ENCODE results near the gene KCNIP1.

DNA sequence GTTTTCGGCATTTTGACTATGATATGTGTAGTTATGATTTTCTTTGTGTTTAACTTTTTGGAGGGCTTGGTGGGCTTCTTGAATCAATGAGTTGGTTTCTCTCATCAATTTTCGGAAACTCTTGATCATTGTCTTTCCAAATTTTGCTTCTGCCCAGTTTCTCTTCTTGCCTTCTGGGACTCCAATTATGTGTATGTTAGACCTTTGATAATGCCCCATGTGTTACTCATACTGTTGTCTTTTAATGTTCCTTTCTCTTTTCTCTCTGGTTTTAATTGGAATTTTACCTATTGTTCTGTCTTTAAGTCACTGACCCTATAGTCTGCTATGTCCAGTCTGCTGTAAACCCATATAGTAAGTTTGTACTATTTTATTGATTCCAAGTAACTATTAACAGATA lies 41.5 kb downstream of the KCNIP1 start:
- TF ChIP-seq POLR2A (IDR thresholded peaks at IDR 0.05) = no peak
- TF ChIP-seq, protein P1, sequence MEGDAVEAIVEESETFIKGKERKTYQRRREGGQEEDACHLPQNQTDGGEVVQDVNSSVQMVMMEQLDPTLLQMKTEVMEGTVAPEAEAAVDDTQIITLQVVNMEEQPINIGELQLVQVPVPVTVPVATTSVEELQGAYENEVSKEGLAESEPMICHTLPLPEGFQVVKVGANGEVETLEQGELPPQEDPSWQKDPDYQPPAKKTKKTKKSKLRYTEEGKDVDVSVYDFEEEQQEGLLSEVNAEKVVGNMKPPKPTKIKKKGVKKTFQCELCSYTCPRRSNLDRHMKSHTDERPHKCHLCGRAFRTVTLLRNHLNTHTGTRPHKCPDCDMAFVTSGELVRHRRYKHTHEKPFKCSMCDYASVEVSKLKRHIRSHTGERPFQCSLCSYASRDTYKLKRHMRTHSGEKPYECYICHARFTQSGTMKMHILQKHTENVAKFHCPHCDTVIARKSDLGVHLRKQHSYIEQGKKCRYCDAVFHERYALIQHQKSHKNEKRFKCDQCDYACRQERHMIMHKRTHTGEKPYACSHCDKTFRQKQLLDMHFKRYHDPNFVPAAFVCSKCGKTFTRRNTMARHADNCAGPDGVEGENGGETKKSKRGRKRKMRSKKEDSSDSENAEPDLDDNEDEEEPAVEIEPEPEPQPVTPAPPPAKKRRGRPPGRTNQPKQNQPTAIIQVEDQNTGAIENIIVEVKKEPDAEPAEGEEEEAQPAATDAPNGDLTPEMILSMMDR (IDR thresholded peaks at IDR 0.05) = no peak

All from body of pancreas (tissue), 4 donors.